ENCODE measurements around the gene OR8K3.

Gene OR8K3

DNA sequence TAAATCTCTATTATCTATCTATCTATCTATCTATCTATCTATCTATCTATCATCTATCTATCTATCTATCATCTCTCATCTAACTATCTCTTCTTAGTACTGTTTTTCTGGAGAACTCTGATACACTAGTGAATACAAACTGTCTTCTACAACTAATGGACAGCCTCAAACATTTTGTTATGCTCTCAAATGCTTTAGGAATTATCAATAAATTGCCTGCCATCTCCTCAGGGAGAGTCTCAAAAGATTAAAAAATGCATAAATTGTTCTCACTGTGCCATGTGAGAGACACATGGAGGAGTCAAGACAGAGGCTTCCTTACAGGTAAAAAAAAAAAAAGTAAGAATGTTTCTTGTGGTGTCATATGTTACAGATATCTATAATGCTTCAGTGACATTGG lies at the start of gene OR8K3:
Gene OR8K3 (plus strand): TSS at position 301 of the 400 bp plus-strand sequence. CDS start 3,163 bp downstream, outside the sequence.
- DNase-seq, result no peak

DNA sequence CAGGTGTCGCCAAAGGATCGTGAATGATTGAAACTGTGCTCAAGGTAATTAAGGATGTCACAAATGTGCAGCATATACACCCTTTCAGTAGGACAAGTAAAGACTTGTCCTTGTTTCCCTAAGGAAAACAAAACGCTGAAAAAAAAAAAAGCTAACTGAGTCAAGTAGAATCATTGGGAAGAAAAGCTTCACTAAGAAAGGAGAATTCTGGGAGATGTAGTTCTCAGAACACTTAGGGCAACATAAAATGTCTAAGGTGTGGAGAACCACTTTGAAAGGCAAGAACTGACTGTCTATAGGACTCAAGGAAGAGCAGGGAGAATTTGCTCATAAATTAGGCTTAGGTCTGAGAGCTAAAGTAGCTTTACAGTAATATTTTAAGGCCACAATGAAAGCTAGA lies 43.9 kb upstream of the OR8K3 start:
- DNase-seq, result no peak

DNA sequence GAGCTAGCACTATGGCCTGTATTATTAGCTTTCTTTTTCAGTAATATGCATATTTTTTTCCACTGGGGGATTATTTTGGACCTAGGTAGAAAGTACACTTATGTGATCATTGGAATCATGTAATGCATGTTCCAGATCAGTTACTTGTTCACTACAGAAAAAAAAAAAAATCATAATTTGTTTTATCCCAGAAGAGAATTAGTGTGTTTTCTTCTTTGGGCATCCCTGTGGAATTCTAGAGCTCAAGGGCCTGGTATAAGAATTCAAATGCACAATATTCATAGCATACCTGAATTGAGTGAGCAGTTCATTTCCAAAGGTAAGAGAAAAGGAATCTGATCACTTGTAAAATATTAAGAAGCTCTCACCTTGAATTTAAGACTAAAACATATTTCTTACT lies 41.1 kb upstream of the OR8K3 start, which contains the start of gene OR5T1:
Gene OR5T1 (plus strand): TSS at position 301 of the 400 bp plus-strand sequence. CDS start 1,485 bp downstream, outside the sequence.
- no peak for DNase-seq

DNA sequence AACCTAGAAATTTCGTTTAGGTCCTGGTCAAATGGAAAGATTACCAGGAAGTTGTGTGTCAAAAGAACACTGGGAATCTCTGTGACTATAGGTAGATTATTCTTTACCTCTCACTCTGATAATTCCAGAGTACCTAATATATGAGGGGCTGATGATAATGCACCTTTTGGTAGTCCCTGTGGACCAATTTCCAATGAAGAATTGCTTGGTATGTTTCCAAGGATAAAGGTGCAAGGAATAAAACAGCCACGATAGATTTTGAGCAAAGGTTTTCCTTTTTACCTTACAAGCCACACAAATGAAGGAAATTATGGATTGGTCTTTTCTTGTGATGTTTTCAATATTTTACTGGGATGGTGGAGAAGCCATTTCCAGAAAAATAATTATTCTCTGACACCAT lies 22.8 kb upstream of the OR8K3 start, which contains the start of gene OR8H1:
Gene OR8H1 (minus strand): TSS at position 101 of the 400 bp plus-strand sequence. CDS start 1,192 bp downstream, outside the sequence.
- DNase-seq, result no peak

DNA sequence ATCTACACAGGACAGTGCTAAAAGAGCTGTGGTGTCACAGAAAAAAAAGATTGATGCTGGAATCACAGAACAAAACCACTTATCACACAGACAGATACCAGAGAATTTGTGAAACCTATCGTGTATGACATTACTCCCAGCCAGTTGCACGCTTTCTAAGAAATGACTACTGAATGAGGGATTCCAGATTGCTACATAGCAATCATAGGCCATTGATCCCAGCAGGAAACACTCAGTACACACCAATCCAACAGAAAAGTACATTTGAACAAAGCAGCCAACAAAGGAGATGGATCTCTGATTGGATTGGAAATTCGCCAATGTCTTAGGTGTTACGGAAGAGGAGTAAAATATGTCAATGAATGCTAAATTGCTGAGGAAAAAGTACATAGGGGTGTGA lies 18.0 kb upstream of the OR8K3 start:
- no peak for DNase-seq

DNA sequence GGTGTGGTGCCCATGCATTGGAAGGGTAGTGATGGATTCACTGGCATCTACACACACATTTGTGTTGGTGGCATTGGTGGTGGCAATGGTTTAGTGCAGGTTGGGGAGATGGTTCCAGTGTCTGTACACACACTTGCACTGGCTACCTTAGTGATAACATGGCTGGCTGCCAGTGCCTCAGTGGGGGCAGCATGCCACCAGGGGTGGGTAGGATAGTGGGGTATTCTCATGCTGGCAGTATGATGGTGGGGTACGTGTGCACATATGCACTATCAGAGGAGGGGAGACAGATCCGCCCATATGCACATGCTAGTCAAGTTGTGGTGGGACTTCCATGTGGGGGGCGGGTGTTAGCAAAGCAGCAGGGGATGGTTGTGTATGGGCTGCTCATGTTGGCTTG lies 7.1 kb upstream of the OR8K3 start:
- no peak for DNase-seq

DNA sequence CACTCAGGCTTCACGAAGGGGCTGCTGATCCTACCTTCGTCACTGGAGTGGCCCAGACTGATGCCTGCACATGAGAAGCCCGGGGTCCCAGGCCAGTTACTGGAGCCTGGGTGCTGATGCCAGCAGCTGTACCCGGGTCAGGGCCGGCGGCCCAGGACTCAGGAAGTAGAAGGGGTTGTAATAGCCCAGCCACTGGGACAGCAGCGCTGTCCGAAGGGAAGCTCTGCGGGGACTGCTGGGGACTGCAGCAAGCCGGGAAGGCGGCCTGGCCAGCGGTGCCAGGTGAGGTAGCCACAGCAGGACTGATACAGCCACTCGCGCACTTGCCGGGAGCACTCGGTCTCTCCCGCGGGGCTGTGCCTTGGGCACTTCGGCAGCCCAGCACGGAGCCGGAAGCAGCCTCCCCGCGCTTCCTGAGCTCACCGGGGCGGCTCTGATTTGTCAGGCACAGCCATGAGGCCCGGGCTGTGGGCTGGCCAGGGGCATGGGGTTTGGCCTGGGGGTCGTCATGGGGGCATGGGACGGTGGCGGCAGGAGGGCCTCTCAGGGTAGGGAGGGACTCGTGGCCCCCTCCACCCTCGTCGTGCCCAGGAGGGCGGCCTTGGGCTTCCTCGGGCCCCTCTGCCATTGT lies 17.0 kb downstream of the OR8K3 start:
- no peak for DNase-seq

DNA sequence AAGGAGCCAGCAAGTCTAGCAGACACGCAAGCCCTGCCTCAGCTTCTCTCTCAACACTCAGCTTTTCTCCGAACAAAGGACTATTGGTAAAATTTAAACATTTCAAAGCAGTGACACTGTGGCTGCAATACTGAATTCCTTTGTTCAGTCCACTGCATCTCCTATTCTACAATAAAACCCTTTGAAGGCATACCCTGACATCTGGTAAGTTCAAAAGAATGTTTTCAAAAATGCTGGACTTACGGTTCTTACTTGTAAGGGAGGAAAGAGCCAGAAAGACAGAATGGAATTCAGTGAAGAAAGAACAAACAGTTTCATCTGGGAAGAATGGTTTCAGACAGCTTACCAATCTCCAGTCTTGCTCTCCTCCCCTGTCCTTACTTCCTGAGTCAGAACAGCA lies 18.2 kb downstream of the OR8K3 start:
- DNase-seq, result no peak

DNA sequence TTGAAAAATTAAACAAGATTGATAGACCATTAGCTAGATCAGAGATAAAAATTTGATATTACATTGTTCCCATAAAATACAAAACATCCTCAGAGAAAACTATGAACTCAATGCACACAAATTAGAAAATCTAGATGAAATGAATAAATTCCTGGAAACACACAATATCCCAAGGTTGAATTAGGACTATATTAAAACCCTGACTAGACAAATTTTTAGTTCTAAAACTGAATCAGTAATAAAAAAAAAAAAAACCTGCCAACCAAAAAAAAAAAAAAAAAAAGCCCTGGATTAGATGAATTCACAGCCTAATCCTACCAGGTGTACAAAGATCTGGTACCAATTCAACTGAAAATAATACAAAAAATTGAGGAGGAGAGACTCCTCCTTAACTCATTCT lies 25.3 kb downstream of the OR8K3 start:
- no peak for DNase-seq

DNA sequence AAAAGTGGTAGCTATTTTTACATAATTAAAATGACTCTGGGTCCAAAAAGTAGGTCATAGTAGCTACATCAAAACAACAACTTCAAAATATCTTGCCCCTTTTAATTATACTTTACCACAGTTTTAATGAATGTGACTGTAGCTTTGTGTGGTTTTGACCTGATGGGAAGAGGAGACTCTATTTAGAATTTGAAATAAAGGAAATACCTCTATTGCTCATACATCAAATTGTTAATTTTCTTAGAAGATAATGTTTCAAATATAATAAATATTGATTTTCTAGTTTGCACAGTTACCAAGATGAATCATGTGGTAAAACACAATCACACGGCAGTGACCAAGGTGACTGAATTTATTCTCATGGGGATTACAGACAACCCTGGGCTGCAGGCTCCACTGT lies 30.8 kb downstream of the OR8K3 start, which contains the start of gene OR8K1:
Gene OR8K1 (plus strand): TSS at position 301 of the 400 bp plus-strand sequence. CDS start 0 bp downstream, at position 301.
- no peak for DNase-seq

DNA sequence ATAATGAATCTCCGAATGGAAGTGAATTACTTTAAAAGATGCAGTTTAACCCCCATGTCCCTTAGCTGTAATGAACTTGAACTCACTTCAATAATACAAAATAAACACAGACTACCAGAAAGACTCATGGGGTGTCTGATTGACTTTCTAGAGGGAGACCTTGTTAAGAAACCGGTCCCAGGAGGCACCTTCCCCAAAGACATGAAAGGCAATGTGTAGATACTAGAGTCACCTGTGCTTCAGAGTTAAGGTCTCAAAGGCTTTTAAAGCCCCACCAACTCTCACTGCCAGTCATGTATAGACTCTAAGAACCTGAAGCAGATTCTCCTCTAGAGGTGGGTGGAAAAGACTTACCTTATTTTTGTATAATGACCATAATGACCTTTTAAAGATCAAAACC lies 39.0 kb downstream of the OR8K3 start, which contains the start of gene OR8J1:
Gene OR8J1 (plus strand): TSS at position 301 of the 400 bp plus-strand sequence. CDS start 5,956 bp downstream, outside the sequence.
- no peak for DNase-seq

Data from activated effector memory CD4-positive, alpha-beta T cell treated with anti-CD3 and anti-CD28 coated beads, Interleukin-2, amount 50 U/mL, for 16 hours (primary cell).